Left forelimb (tissue), 1 donor: Measurements from ENCODE around the gene AKR7A3.
"Not testable (repeated sequence)": the region's sequence is repeated elsewhere in the genome, so short reads cannot be mapped to it uniquely, and the experiment has no call there.

Experiments used
- DNase-seq: peaks from one replicate; pipeline ENCODE4 v3.0.0-alpha.2; 2018; ENCODE audit warnings: low spot score

The AKR7A3 gene

DNA sequence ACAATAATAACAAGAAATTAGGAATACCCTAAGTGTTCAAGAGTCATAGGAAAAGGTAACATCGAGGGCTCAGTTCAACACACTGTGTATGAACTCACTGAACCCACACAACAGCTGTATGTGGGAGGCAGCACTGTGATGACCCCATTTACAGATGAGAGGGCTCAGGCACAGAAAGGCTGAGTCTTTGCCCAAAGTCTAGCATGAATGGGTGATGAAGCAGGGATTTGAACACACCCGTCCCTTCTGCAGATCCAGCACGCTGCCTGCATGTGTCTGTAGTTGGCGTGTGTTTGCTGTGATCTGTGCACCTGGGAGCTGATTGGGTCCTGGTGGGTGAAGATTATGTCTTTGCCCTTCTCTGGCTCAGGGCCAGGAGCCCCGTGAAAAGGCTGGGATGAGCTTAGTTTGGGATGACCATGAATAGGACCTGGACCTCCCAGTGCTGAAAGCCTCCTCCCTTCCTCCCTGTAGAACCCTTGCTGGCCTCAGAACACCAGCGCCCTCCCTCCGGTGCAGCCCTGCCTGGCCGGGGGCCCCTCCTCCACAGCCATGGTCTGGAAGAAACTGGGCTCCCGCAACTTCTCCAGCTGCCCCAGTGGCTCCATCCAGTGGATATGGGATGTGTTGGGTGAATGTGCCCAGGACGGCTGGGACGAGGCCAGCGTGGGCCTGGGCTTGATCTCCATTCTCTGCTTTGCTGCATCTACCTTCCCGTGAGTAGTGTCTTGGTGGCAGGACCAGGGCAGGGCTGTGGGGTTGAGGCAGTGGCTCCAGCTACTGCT, 28.7 kb upstream of the AKR7A3 start:
- DNase-seq = no peak

DNA sequence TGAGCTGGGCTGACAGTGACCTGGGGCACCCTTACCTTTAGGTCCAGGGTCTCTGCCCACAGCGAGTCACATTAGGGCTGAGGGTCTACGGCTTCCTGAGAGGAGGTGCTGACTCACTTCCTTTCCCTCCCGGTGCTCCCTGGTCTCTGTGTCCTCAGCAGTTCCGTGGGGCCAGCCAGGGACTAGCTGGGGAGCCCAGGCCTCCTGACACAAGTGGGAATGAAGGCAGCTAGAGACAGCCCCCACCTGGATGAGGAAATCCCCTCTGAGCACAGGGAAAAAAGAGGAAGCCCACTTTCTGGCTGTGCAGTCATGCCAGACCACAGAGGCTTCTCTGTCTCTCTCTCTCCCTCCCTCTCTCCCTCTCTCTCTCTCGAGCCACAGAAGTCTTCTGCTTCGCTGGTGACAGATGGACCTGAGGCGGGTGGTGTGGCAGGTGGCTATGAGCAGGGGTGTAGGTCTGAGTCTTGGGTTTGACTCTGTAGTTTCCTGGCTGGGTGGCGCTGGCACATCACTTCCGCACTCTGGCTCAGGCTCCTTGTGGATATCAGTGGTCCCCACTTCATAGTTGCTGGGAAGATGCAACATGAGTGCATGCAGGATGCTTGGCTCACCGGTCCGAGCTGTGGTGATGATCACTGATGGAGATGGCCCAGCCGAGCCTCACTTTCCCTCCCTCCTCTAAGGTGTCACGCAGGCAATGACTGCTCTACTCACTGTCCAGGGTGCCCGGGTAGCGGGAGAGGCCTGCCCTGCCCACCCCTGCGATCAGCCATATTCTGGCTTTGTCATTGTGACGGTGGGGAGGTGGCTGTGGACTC, 27.0 kb upstream of the AKR7A3 start:
- no peak for DNase-seq

GRCh38 chr1:19313961-19314882, 25.7 kb upstream of the AKR7A3 start:
- no peak for DNase-seq

GRCh38 chr1:19313636-19313959, 25.0 kb upstream of the AKR7A3 start:
- DNase-seq = no peak

- no peak for DNase-seq
Observed at GRCh38 chr1:19312782-19313635, 24.4 kb upstream of the AKR7A3 start.

GRCh38 chr1:19311931-19312781, 23.6 kb upstream of the AKR7A3 start, which contains the start of the genes AKR7A2 and SLC66A1:
Gene AKR7A2, minus strand, starts transcription at chr1:19312144. Its CDS starts 20 bp downstream, at chr1:19312124.
Gene SLC66A1, plus strand, starts transcription at chr1:19312326. Its CDS starts 5,352 bp downstream, at chr1:19317678.
- peak; percentile 95 for DNase-seq

DNA sequence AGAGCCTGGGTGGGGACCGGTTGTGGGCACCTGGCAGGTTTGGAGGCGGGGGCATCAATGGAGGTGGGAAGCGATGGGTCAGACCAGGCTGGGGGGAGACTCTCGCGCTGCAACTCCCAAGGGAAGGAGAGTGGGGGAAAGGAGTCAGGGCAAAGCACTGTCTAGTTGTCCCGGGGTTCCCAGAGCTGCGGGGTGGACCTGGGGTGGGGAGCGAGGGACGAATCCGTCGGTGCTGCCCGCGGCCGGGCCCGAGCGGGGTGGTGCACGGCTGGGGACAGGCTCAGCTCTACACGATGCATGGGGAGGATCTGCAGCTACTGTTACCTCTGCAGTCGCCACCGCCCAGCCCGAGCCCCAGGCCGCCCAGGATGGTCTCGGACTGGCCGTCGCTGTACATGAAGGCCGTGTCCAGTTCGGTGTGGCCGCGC, 22.9 kb upstream of the AKR7A3 start:
- no peak for DNase-seq

DNA sequence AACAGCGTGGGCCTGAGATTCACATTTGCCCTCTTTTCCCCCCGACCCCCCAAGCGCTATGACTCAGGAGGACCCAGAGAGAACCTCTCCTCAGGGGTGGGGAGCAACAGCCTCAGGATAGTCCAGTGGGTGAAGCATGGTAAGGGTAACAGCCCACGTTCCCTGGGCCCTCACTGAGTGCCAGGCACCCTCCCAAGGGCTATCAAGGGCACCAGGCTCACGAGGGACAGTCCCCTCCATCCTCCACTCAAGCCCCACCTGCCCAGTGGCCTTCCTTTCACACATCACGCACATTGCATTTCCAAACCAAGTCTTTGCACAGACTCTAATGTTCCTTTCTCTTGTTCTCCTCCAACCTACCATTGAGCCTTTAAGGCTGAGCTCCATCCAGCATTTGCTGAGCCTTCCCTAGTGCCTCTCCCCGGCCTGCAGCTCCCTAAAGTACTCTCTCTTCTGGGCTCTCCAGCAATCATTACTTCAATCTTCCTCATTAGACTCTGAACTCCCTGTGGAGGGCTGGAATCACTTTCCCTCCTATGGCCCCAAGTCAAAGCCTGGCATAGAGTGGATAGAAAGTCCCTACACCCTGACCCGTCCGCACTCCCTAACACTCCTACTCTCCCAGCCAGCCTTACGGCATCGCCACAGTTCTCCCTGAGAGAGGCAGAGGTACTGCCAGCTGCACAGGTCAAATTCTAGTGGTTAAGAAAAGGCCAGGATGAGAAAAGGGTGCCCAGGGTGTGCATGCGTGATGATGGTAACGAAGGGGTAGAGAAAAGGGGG, 22.3 kb upstream of the AKR7A3 start:
- no peak for DNase-seq

DNA sequence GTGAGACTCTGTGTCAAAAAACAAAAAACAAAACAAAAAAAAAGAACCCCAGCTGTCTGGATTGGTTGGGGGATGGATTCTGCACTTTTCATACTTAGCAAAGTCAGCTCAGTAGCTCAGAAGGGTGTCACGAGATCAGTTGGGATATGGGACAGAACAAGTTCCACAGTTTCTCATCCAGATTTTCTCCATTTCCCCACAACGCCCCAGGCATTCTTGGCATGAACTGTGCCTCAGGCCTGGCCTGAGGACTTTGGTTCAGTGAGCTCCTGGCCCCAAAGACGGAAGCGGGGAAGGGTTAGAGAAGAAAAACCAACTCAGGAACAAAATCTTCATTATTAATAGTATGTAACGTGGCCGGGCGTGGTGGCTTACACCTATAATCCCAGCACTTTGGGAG, 21.5 kb upstream of the AKR7A3 start:
- DNase-seq = no peak

DNA sequence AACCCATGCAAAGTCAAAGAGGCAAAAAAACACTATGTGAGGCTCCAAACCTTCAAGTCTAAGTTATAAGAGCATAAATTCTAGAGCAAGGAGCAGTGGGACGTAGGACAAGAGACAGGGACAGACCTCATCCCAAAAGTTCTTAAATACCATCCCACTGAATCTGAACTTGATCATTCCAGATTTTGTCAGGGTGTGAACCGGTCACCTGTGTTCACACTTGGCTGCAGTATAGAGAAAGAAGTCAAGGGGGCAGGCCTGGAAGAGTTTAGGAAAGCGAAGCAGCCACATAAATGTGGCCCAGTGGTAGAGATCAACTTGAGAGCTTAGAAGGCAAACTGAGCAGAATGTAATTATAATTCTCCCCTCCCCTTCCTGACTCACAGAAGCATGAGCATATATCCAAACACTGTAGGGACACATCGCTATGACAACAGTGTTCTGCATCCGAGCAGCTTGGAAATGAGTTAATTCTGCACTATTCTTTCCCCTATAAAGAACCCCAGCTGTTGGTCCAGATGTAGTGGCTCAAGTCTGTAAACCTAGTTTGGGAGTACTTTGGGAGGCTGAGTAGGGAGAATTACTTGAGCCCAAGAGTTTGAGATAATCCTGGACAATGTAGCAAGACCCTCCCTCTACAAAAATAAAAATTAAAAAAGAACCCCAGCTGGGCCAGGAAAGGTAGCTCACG, 20.7 kb upstream of the AKR7A3 start:
- no peak for DNase-seq

DNA sequence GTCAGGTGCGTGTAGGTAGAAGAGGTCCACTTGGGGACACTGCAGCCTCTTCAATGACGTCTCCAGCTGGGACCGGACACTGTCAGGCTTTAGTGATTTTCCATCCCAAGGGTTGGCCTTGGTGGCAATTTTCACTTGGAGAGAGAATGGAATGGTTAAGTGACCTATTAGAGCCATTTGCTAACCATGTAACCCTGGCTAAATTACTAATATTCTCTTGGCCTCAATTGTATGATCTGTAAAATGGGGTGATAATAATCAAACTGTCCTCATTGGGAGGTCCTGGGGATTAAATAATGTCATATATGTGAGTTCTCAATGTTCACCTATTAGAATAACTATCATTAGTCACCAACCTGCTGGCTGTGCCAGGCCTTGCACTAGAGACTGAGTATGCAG, 19.9 kb upstream of the AKR7A3 start:
- DNase-seq = no peak

GRCh38 chr1:19307794-19308508, 19.4 kb upstream of the AKR7A3 start:
- DNase-seq = no peak

DNA sequence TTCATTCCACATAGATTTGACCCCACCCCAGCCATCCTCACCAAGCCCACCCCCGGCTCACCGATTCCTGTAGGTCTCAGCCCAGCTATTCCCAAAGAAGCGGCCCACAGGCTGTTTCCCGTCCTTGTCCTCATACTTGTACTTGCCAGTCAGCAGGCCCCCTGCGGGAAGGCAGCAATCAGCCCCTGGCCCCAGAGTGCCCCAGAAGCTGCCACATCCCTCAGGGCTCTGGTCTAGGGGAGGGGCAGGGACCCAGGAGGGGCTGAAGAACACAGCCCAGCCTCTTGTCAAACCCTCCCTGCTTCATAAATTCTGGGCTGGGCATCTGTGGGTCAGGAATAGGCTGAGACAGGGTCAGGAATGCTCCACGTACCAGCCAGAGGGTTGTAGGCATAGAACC, 18.4 kb upstream of the AKR7A3 start:
- DNase-seq = no peak

DNA sequence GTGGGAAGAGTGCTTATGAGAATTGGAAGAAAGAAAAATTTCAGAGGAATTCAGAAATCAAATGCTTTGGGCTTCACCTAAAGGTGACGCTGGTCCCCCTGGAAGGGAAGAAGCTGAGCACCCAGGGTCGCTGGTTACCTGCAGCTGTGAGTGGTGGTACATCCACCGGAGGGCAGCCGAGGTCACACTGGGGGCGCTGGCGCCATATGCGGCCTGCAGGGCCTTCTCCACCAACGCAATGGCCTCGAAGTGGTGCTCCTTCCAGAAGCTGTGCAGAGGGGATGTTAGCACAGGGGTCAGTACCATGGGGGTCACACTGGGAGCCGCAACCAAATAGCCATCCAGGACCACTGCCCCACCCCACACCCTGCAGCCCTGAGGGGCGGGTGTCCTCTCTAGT, 17.3 kb upstream of the AKR7A3 start:
- no peak for DNase-seq

DNA sequence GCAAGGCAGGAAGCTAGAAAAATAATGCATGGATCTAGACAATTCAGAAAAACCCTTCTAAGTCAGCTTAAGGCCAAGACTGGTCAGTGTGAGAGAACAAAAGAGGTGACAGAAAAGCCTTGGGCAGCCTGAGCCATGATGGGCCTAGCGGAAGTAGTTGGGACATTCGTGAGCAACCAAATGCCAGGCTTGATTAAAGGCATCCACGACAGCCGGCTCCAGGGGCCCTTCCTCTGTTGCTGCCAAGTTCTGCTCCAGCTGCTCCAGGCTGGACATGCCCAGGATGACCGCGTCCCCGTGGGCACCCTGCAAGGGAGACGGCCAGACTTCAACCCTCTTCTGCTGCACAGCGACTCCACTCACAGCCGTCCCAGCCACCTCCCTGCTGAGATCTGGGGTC, 15.5 kb upstream of the AKR7A3 start:
- DNase-seq = not testable (repeated sequence)

- no peak for DNase-seq
Observed at GRCh38 chr1:19300211-19300610, 11.6 kb upstream of the AKR7A3 start.

- DNase-seq = no peak
Observed at GRCh38 chr1:19294638-19295037, 6.1 kb upstream of the AKR7A3 start.

DNA sequence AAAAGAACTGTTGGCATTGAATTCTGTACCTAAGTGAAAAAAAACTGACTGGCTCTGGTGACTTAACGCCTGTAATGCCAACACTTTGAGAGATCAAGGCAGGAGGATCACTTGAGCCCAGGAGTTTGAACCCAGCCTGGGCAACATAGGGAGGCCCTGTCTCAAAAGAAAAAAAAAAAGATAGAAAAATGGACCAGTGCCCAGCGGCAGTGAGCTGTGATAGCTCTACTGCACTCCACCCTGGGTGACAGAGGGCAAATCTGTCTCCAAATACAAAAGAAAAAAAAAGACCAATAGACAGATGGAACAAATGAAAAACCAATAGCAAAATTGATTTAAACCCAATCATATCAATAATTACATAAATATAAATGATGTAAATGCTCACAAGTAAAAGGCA, 674 bp upstream of the AKR7A3 start:
- no peak for DNase-seq
